Loucy (cell line): ENCODE data around the gene IFITM5.

Experiments used
- H2AFZ ChIP-seq: fragments of 200-600 bp; sonication (generic); 2 replicates; pipeline ENCODE4 v1.6.0; 2016; ENCODE audit warnings: antibody characterized with exemption, mild to moderate bottlenecking, low read length, moderate library complexity
- H3F3A ChIP-seq: fragments of 200-600 bp; 2 replicates; pipeline ENCODE4 v1.6.0; 2016; ENCODE audit warnings: antibody characterized with exemption, low read depth, mild to moderate bottlenecking
- H3K27me3 ChIP-seq: fragments of 200-600 bp; sonication (generic); 2 replicates; pipeline ENCODE4 v1.6.1; 2014; ENCODE audit warnings: low read length, mild to moderate bottlenecking; ENCODE audit not compliant: insufficient read depth, poor library complexity, severe bottlenecking
- H3K36me3 ChIP-seq: fragments of 200-600 bp; sonication (generic); 2 replicates; pipeline ENCODE4 v1.6.1; 2016; ENCODE audit warnings: low read length; ENCODE audit not compliant: insufficient read depth
- H3K4me1 ChIP-seq: fragments of 200-600 bp; sonication (generic); 2 replicates; pipeline ENCODE4 v1.5.1; 2014; ENCODE audit warnings: low read length, mild to moderate bottlenecking; ENCODE audit not compliant: insufficient read depth, poor library complexity, severe bottlenecking
- H3K4me2 ChIP-seq: fragments of 200-600 bp; sonication (generic); 2 replicates; pipeline ENCODE4 v1.6.0; 2014; ENCODE audit warnings: antibody characterized with exemption, low read length, low read depth, mild to moderate bottlenecking; ENCODE audit not compliant: poor library complexity, severe bottlenecking
- H3K4me3 ChIP-seq: fragments of 200-600 bp; sonication (generic); 2 replicates; pipeline ENCODE4 v1.5.1; 2014; ENCODE audit warnings: low read length, mild to moderate bottlenecking, mixed read lengths; ENCODE audit not compliant: poor library complexity, severe bottlenecking
- H3K79me2 ChIP-seq: fragments of 200-600 bp; sonication (generic); 2 replicates; pipeline ENCODE4 v1.6.1; 2014; ENCODE audit warnings: low read length; ENCODE audit not compliant: insufficient read depth
- H3K9ac ChIP-seq: fragments of 200-600 bp; sonication (generic); 2 replicates; pipeline ENCODE4 v1.6.0; 2014; ENCODE audit warnings: mild to moderate bottlenecking, low read depth, low read length, moderate library complexity; ENCODE audit not compliant: poor library complexity, severe bottlenecking
- H3K9me2 ChIP-seq: fragments of 200-600 bp; sonication (generic); replicated peaks from 2 replicates; pipeline ENCODE4 v1.6.1; 2016; ENCODE audit warnings: low read depth, low read length, mixed read lengths
- H3K9me3 ChIP-seq: fragments of 200-600 bp; sonication (generic); 2 replicates; pipeline ENCODE4 v1.6.1; 2014; ENCODE audit warnings: mild to moderate bottlenecking, antibody characterized with exemption, low read length, low read depth; ENCODE audit not compliant: insufficient read depth
- H4K20me1 ChIP-seq: fragments of 200-600 bp; sonication (generic); 2 replicates; pipeline ENCODE4 v1.6.0; 2014; ENCODE audit warnings: antibody characterized with exemption, low read length, mild to moderate bottlenecking; ENCODE audit not compliant: insufficient read depth, poor library complexity, severe bottlenecking
- CTCF ChIP-seq: fragments of 200-600 bp; sonication (generic); conservative IDR thresholded peaks from 2 replicates; pipeline ENCODE4 v1.5.1; 2014; ENCODE audit warnings: mild to moderate bottlenecking, antibody characterized with exemption, low read length
- EZH2phosphoT487 ChIP-seq: fragments of 200-600 bp; IDR thresholded peaks from 2 replicates; pipeline ENCODE4 v1.6.1; 2018; ENCODE audit warnings: antibody characterized with exemption, mild to moderate bottlenecking, moderate library complexity, borderline replicate concordance

IFITM5 gene

GRCh38 chr11:278001-278951 is 21.1 kb downstream of the IFITM5 start, which contains the start of gene NLRP6:
NLRP6 (plus strand) TSS chr11:278407; CDS start chr11:278570, 163 bp downstream.
- H3K4me1 ChIP-seq, result peaks cover 10% of the 10 kb centered on the region
- H4K20me1 ChIP-seq, result no peaks in the 10 kb centered on the region
- no peaks in the 10 kb centered on the region for H3K79me2 ChIP-seq
- no peak within 1 kb of the TSS for H3K4me3 ChIP-seq
- H3K27me3 ChIP-seq, result no peaks in the 10 kb centered on the region
- H3K9me3 ChIP-seq, result no peaks in the 10 kb centered on the region
- TF ChIP-seq EZH2phosphoT487 (no peak), CTCF (no peak)
- no peak within 1 kb of the TSS for H3K4me2 ChIP-seq
- no peak within 1 kb of the TSS for H3K9ac ChIP-seq
- no peak within 1 kb of the TSS for H2AFZ ChIP-seq
- no peaks in the 10 kb centered on the region for H3K9me2 ChIP-seq
- no peaks in the 10 kb centered on the region for H3K36me3 ChIP-seq
- H3F3A ChIP-seq, result no peaks in the 10 kb centered on the region

- H3K36me3 ChIP-seq, result no peaks in the 10 kb centered on the region
- H3K9me2 ChIP-seq, result no peaks in the 10 kb centered on the region
- no peak overlapping the region for H3K4me2 ChIP-seq
- no peaks in the 10 kb centered on the region for H3K4me1 ChIP-seq
- no peaks in the 10 kb centered on the region for H4K20me1 ChIP-seq
- H3K9me3 ChIP-seq, result no peaks in the 10 kb centered on the region
- no peak overlapping the region for H3K4me3 ChIP-seq
- H2AFZ ChIP-seq, result no peak overlapping the region
- H3K9ac ChIP-seq, result no peak overlapping the region
- H3K79me2 ChIP-seq, result no peaks in the 10 kb centered on the region
- TF ChIP-seq CTCF (no peak), EZH2phosphoT487 (no peak)
- H3K27me3 ChIP-seq, result no peaks in the 10 kb centered on the region
- H3F3A ChIP-seq, result no peaks in the 10 kb centered on the region
Observed at GRCh38 chr11:276219-276618, 23.1 kb downstream of the IFITM5 start.

GRCh38 chr11:272931-273198 is 26.5 kb downstream of the IFITM5 start:
- no peaks in the 10 kb centered on the region for H3K27me3 ChIP-seq
- no peak overlapping the region for H2AFZ ChIP-seq
- TF ChIP-seq CTCF, result no peak
- TF ChIP-seq EZH2phosphoT487, result no peak
- no peaks in the 10 kb centered on the region for H3K36me3 ChIP-seq
- peaks cover 5% of the 10 kb centered on the region; the same call in 1 of the 2 replicates for H3K79me2 ChIP-seq
- H3K9me2 ChIP-seq, result no peaks in the 10 kb centered on the region
- H4K20me1 ChIP-seq, result no peaks in the 10 kb centered on the region
- no peaks in the 10 kb centered on the region for H3K9me3 ChIP-seq
- no peak overlapping the region for H3K9ac ChIP-seq
- no peak overlapping the region for H3K4me3 ChIP-seq
- H3F3A ChIP-seq, result peaks cover 5% of the 10 kb centered on the region; the same call in 1 of the 2 replicates
- peaks cover 19% of the 10 kb centered on the region for H3K4me1 ChIP-seq
- no peak overlapping the region for H3K4me2 ChIP-seq
